HPDE6-E6E7 (cell line): Measurements from ENCODE around the gene ADORA3.

Source experiments
- DNase-seq: peaks from one replicate; pipeline ENCODE4 v3.0.0; 2011; ENCODE audit warnings: missing footprints; ENCODE audit errors: extremely low spot score

ADORA3 gene

GRCh38 chr1:111507411-111508201, 4.2 kb upstream of the ADORA3 start:
- DNase-seq: peak; percentile 33

- no peak for DNase-seq
These were observed 3.1 kb upstream of the ADORA3 start for GRCh38 chr1:111506561-111506960.

GRCh38 chr1:111505641-111506119, 2.2 kb upstream of the ADORA3 start:
- DNase-seq: no peak

GRCh38 chr1:111504097-111504496, 664 bp upstream of the ADORA3 start:
- DNase-seq: no peak

GRCh38 chr1:111501645-111502044, 1.8 kb downstream of the ADORA3 start:
- no peak for DNase-seq

GRCh38 chr1:111499026-111499785, 4.2 kb downstream of the ADORA3 start:
- no peak for DNase-seq

- no peak for DNase-seq
These were observed 5.8 kb downstream of the ADORA3 start for GRCh38 chr1:111497592-111497991.

GRCh38 chr1:111496398-111496797, 7.0 kb downstream of the ADORA3 start:
- DNase-seq: no peak

- no peak for DNase-seq
These were observed 12.4 kb downstream of the ADORA3 start for GRCh38 chr1:111491070-111491469.

GRCh38 chr1:111490220-111490619, 13.2 kb downstream of the ADORA3 start:
- no peak for DNase-seq

GRCh38 chr1:111489604-111490003, 13.8 kb downstream of the ADORA3 start:
- no peak for DNase-seq

- DNase-seq: no peak
These were observed 14.8 kb downstream of the ADORA3 start for GRCh38 chr1:111488669-111489068.

- no peak for DNase-seq
These were observed 16.3 kb downstream of the ADORA3 start for GRCh38 chr1:111487133-111487532.

GRCh38 chr1:111486431-111486830, 17.0 kb downstream of the ADORA3 start:
- DNase-seq: no peak

- DNase-seq: no peak
These were observed 18.9 kb downstream of the ADORA3 start for GRCh38 chr1:111484391-111485026.

GRCh38 chr1:111483876-111484275, 19.6 kb downstream of the ADORA3 start:
- DNase-seq: no peak

GRCh38 chr1:111483166-111483565, 20.3 kb downstream of the ADORA3 start:
- DNase-seq: no peak

- DNase-seq: peak; percentile 85
These were observed 21.8 kb downstream of the ADORA3 start for GRCh38 chr1:111481387-111482221.

GRCh38 chr1:111480674-111481073, 22.8 kb downstream of the ADORA3 start:
- DNase-seq: no peak

- no peak for DNase-seq
These were observed 26.6 kb downstream of the ADORA3 start for GRCh38 chr1:111476761-111477309.

- no peak for DNase-seq
These were observed 27.2 kb downstream of the ADORA3 start for GRCh38 chr1:111476214-111476613.
